ENCODE data around the gene SPATA18.

DNA sequence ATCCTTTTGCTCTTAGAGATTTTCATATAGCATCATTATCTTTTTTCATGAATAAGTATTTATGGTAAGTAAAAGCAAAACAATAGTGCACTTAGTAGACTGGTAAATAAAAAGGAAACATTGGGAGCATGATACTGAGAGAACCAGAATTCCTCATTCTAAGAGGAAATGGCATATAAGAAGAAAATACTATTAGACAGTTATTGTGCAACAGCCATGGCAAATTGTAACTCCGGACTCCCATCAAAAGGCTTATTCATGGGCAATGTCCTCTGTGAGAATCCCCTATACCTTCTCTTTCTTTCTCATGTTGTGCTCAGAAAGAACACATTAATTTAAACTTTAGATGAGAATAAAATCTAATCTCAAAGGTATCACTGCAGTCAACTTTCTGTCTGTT, 42.4 kb downstream of the SPATA18 start:
- no peak for TF ChIP-seq JUND (IDR thresholded peaks at IDR 0.05)
- TF ChIP-seq, protein P1, sequence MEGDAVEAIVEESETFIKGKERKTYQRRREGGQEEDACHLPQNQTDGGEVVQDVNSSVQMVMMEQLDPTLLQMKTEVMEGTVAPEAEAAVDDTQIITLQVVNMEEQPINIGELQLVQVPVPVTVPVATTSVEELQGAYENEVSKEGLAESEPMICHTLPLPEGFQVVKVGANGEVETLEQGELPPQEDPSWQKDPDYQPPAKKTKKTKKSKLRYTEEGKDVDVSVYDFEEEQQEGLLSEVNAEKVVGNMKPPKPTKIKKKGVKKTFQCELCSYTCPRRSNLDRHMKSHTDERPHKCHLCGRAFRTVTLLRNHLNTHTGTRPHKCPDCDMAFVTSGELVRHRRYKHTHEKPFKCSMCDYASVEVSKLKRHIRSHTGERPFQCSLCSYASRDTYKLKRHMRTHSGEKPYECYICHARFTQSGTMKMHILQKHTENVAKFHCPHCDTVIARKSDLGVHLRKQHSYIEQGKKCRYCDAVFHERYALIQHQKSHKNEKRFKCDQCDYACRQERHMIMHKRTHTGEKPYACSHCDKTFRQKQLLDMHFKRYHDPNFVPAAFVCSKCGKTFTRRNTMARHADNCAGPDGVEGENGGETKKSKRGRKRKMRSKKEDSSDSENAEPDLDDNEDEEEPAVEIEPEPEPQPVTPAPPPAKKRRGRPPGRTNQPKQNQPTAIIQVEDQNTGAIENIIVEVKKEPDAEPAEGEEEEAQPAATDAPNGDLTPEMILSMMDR (IDR thresholded peaks at IDR 0.05; ENCODE audit: low read depth, low read length, missing input control), result no peak
- TF ChIP-seq, protein P2, sequence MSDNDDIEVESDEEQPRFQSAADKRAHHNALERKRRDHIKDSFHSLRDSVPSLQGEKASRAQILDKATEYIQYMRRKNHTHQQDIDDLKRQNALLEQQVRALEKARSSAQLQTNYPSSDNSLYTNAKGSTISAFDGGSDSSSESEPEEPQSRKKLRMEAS (IDR thresholded peaks at IDR 0.05), result no peak
- TF ChIP-seq SP1 (IDR thresholded peaks at IDR 0.05), result no peak
- TF ChIP-seq RAD21 (IDR thresholded peaks at IDR 0.05), result no peak
- no peak for TF ChIP-seq RXRA (IDR thresholded peaks at IDR 0.05)
- TF ChIP-seq TAF1 (conservative IDR thresholded peaks at IDR 0.05), result no peak
- no peak for TF ChIP-seq GABPA (IDR thresholded peaks at IDR 0.05 in 1 of 2, conservative IDR thresholded peaks at IDR 0.05 in 1 of 2)
- TF ChIP-seq, protein P3, sequence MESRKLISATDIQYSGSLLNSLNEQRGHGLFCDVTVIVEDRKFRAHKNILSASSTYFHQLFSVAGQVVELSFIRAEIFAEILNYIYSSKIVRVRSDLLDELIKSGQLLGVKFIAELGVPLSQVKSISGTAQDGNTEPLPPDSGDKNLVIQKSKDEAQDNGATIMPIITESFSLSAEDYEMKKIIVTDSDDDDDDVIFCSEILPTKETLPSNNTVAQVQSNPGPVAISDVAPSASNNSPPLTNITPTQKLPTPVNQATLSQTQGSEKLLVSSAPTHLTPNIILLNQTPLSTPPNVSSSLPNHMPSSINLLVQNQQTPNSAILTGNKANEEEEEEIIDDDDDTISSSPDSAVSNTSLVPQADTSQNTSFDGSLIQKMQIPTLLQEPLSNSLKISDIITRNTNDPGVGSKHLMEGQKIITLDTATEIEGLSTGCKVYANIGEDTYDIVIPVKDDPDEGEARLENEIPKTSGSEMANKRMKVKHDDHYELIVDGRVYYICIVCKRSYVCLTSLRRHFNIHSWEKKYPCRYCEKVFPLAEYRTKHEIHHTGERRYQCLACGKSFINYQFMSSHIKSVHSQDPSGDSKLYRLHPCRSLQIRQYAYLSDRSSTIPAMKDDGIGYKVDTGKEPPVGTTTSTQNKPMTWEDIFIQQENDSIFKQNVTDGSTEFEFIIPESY (IDR thresholded peaks at IDR 0.05), result no peak
